ENCODE data around the gene MFSD6. TPM values are rescaled to one million over a fixed set of nuclear protein-coding genes. Genes with fewer than 3 reads are reported as not detected.
A peak's percentile ranks its signal among the peaks of the same experiment; 100 is the strongest.

The MFSD6 gene
- total RNA-seq, 1 experiment from 2014 or later, result 8.2 TPM

GRCh38 chr2:190436557-190436956 is 28.4 kb downstream of the MFSD6 start:
- no peak for DNase-seq (ENCODE audit: low read depth)

GRCh38 chr2:190440113-190440512 is 32.0 kb downstream of the MFSD6 start:
- DNase-seq (ENCODE audit: low read depth), result no peak

GRCh38 chr2:190441564-190441963 is 33.4 kb downstream of the MFSD6 start:
- no peak for DNase-seq (ENCODE audit: low read depth)

- DNase-seq (ENCODE audit: low read depth), result no peak
These were observed 34.9 kb downstream of the MFSD6 start for GRCh38 chr2:190443055-190443454.

- peak; percentile 13 for DNase-seq (ENCODE audit: low read depth)
These were observed 35.8 kb downstream of the MFSD6 start for GRCh38 chr2:190443778-190444481.

- DNase-seq (ENCODE audit: low read depth), result no peak
These were observed 36.8 kb downstream of the MFSD6 start for GRCh38 chr2:190444976-190445375.

- DNase-seq (ENCODE audit: low read depth), result no peak
These were observed 38.0 kb downstream of the MFSD6 start for GRCh38 chr2:190446193-190446592.

GRCh38 chr2:190446750-190447516 is 38.8 kb downstream of the MFSD6 start:
- no peak for DNase-seq (ENCODE audit: low read depth)

- no peak for DNase-seq (ENCODE audit: low read depth)
These were observed 39.6 kb downstream of the MFSD6 start for GRCh38 chr2:190447766-190448165.

- DNase-seq (ENCODE audit: low read depth), result no peak
These were observed 41.8 kb downstream of the MFSD6 start for GRCh38 chr2:190449925-190450324.

GRCh38 chr2:190450363-190450762 is 42.2 kb downstream of the MFSD6 start:
- no peak for DNase-seq (ENCODE audit: low read depth)

- DNase-seq (ENCODE audit: low read depth), result peak; percentile 29
These were observed 43.5 kb downstream of the MFSD6 start for GRCh38 chr2:190451561-190452176.

GRCh38 chr2:190452433-190452832 is 44.3 kb downstream of the MFSD6 start:
- DNase-seq (ENCODE audit: low read depth), result no peak

GRCh38 chr2:190454795-190455194 is 46.6 kb downstream of the MFSD6 start:
- DNase-seq (ENCODE audit: low read depth), result no peak

GRCh38 chr2:190455358-190456095 is 47.4 kb downstream of the MFSD6 start:
- no peak for DNase-seq (ENCODE audit: low read depth)

- no peak for DNase-seq (ENCODE audit: low read depth)
These were observed 48.7 kb downstream of the MFSD6 start for GRCh38 chr2:190456833-190457232.

GRCh38 chr2:190457256-190457655 is 49.1 kb downstream of the MFSD6 start:
- no peak for DNase-seq (ENCODE audit: low read depth)

- no peak for DNase-seq (ENCODE audit: low read depth)
These were observed 50.4 kb downstream of the MFSD6 start for GRCh38 chr2:190458352-190459107.

GRCh38 chr2:190459881-190460280 is 51.7 kb downstream of the MFSD6 start:
- DNase-seq (ENCODE audit: low read depth), result no peak

- no peak for DNase-seq (ENCODE audit: low read depth)
These were observed 52.3 kb downstream of the MFSD6 start for GRCh38 chr2:190460487-190460886.

GRCh38 chr2:190462181-190462580 is 54.0 kb downstream of the MFSD6 start:
- DNase-seq (ENCODE audit: low read depth), result no peak
